Thyroid gland (tissue), 4 donors: ENCODE data around the gene PRAMEF20. TPM values are rescaled to one million over a fixed set of nuclear protein-coding genes. Genes with fewer than 3 reads are reported as not detected.

Experiments used
- DNase-seq, 2 donors: peaks; one replicate each; pipeline ENCODE4 v3.0.0-alpha.2; 2019
- H3K27ac ChIP-seq, 3 donors: fragments of 200-600 bp; sonication (generic); 1 replicate in 2 of 3; 2 replicates in 1 of 3; pipeline ENCODE4 v1.5.1; 2016 to 2019; ENCODE audit warnings: mild to moderate bottlenecking in 1 of 3, moderate library complexity in 1 of 3
- H3K27me3 ChIP-seq: fragments of 200-600 bp; sonication (generic); one replicate; pipeline ENCODE4 v1.5.1; 2019
- H3K36me3 ChIP-seq, 2 donors: fragments of 200-600 bp; sonication (generic); one replicate each; pipeline ENCODE4 v1.5.1; 2016 to 2019
- H3K4me1 ChIP-seq, 2 donors: fragments of 200-600 bp; sonication (generic); one replicate each; pipeline ENCODE4 v1.5.1; 2017 to 2019
- H3K4me3 ChIP-seq, 3 donors: fragments of 200-600 bp; sonication (generic); replicated peaks in 1 of 3; 1 replicate in 2 of 3; 2 replicates in 1 of 3; pipeline ENCODE4 v1.5.1; 2016; ENCODE audit warnings: mild to moderate bottlenecking in 1 of 3
- H3K9me3 ChIP-seq: fragments of 200-600 bp; sonication (generic); one replicate; pipeline ENCODE4 v1.5.1; 2017
- POLR2A ChIP-seq, 2 donors: fragments of 450-650 bp; IDR thresholded peaks; one replicate each; pipeline ENCODE4 v1.6.1; 2017; ENCODE audit warnings: antibody characterized with exemption in 2 of 2, mild to moderate bottlenecking in 2 of 2, moderate library complexity in 1 of 2
- WGBS, 2 donors: methylation state at CpG; one replicate each; pipeline ENCODE4 v1.1.5; 2017; 5-methylcytosine and 5-hydroxymethylcytosine counted together
- intact Hi-C: fragments of 100-400 bp; cut with DNase I; formaldehyde crosslinking; loops from one replicate; pipeline ENCODE4 v1.15.1; 2023
- total RNA-seq, 4 donors: library from RNA; depleted of rRNA; stranded (reverse); fragments of >200 nt; gene quantifications; one replicate each; pipeline ENCODE4 v1.2.3, GENCODE V29; 2016
- TF ChIP-seq, protein P1 (sequence below), 6 experiments: fragments of 200-600 bp in 3 of 6; fragments of 450-650 bp in 3 of 6; sonication (generic) in 3 of 6; IDR thresholded peaks; one replicate each; pipeline ENCODE4 v1.5.1; 2016 to 2019; ENCODE audit warnings: antibody characterized with exemption in 6 of 6, mild to moderate bottlenecking in 2 of 6, inconsistent platforms in 1 of 6, moderate library complexity in 1 of 6

PRAMEF20 gene
- total RNA-seq, 4 donors from 2014 or later: not detected

DNA sequence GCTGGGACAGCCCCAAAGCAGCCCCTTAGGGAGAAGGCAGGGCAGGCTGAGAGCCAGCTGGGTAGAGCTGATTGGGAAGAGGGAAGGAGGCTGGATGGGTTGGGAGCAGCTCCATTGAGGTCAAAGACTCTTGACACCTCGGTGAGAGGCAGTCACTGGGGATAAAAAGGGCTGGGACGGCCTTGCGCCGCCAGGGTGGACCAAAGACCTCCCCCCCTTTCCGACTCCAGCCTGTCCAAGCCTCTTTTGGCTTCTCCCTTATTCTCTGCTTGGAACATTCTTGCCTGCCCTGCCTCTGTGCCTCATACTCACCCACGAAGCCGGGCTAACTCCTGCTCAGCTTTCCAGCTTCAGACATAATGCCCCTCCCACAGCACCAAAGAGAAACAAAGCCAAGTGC is 52.4 kb downstream of the PRAMEF20 start:
- TF ChIP-seq POLR2A (IDR thresholded peaks at IDR 0.05): no peak
- TF ChIP-seq, protein P1, sequence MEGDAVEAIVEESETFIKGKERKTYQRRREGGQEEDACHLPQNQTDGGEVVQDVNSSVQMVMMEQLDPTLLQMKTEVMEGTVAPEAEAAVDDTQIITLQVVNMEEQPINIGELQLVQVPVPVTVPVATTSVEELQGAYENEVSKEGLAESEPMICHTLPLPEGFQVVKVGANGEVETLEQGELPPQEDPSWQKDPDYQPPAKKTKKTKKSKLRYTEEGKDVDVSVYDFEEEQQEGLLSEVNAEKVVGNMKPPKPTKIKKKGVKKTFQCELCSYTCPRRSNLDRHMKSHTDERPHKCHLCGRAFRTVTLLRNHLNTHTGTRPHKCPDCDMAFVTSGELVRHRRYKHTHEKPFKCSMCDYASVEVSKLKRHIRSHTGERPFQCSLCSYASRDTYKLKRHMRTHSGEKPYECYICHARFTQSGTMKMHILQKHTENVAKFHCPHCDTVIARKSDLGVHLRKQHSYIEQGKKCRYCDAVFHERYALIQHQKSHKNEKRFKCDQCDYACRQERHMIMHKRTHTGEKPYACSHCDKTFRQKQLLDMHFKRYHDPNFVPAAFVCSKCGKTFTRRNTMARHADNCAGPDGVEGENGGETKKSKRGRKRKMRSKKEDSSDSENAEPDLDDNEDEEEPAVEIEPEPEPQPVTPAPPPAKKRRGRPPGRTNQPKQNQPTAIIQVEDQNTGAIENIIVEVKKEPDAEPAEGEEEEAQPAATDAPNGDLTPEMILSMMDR (IDR thresholded peaks at IDR 0.05): no peak
- Histone ChIP-seq H3K4me3 (no peak overlapping the region), H3K27ac (no peak overlapping the region), H3K36me3 (no peaks in the 10 kb centered on the region), H3K27me3 (no peaks in the 10 kb centered on the region), H3K9me3 (no peaks in the 10 kb centered on the region), H3K4me1 (no peaks in the 10 kb centered on the region)
- WGBS, 2 donors: 19 to 41% methylated on average over 7 of the region's 7 CpGs
- intact Hi-C loops: no loop called here
- DNase-seq: peak; percentile 9 to 15

DNA sequence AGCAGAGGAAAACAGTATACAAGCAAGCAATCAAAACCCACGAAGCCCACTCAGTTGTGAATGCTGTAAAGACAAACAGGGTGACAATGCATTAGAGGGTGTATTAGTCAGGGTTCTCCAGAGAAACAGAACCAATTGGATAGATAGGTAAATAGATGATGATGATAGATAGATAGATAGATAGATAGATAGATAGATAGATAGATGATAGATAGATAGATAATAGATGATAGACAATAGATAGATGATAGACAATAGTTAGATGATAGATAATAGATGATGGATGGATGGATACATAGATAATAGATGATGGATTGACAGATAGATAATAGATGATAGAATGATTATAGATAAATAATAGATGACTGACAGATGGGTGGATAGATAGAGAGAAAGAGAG is 55.3 kb downstream of the PRAMEF20 start:
- H3K4me1 ChIP-seq: no peaks in the 10 kb centered on the region
- no peak for DNase-seq
- WGBS, 2 donors: 72 to 75% methylated on average over 1 of the region's 1 CpG
- TF ChIP-seq POLR2A (IDR thresholded peaks at IDR 0.05): no peak
- TF ChIP-seq, protein P1 (IDR thresholded peaks at IDR 0.05): no peak
- H3K27me3 ChIP-seq: no peaks in the 10 kb centered on the region
- H3K9me3 ChIP-seq: no peaks in the 10 kb centered on the region
- intact Hi-C loops: no loop called here
- H3K27ac ChIP-seq: no peak overlapping the region
- H3K4me3 ChIP-seq: no peak overlapping the region
- no peaks in the 10 kb centered on the region for H3K36me3 ChIP-seq

DNA sequence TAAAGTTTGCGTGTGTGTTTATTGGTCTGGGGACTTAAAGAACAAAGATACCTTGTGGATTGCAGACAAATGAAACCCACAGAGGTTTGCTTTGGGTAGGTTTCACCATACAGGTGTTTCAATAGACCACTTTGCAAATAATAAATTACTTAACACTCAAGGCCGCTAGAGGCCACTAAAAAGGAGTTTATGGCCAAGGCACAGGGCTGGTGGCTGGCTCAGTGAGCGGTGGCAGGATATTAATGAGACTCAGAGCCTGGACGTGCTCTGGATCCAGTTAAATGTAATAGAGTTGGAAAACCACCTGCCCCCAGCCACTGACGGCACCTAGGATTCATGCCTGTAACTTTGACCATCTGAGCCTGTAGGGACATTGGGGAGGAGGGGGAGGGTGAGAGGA is 59.1 kb downstream of the PRAMEF20 start:
- Histone ChIP-seq H3K4me3 (no peak overlapping the region), H3K27me3 (no peaks in the 10 kb centered on the region), H3K27ac (no peak overlapping the region), H3K4me1 (no peaks in the 10 kb centered on the region), H3K9me3 (no peaks in the 10 kb centered on the region), H3K36me3 (no peaks in the 10 kb centered on the region)
- no peak for TF ChIP-seq POLR2A (IDR thresholded peaks at IDR 0.05)
- TF ChIP-seq, protein P1 (IDR thresholded peaks at IDR 0.05): peak in 1 of 6 experiments; percentile 14
- 28 to 31% methylated on average over 5 of the region's 5 CpGs for WGBS, 2 donors
- intact Hi-C loops: no loop called here
- no peak for DNase-seq

Other genes with a start within 250 kb of the PRAMEF20 start
- not detected for gene HNRNPCL4, start 244.8 kb upstream of the PRAMEF20 start, total RNA-seq
- not detected for gene PRAMEF9, start 238.6 kb upstream of the PRAMEF20 start, total RNA-seq
- not detected for gene PRAMEF13, start 209.0 kb upstream of the PRAMEF20 start, total RNA-seq
- gene PRAMEF18, start 184.3 kb upstream of the PRAMEF20 start, total RNA-seq: not detected
- not detected for gene PRAMEF5, start 156.3 kb upstream of the PRAMEF20 start, total RNA-seq
- gene PRAMEF8, start 125.3 kb upstream of the PRAMEF20 start, total RNA-seq: not detected
- gene PRAMEF33, start 106.9 kb upstream of the PRAMEF20 start, total RNA-seq: not detected
- not detected for gene PRAMEF15, start 94.9 kb upstream of the PRAMEF20 start, total RNA-seq
- gene PRAMEF14, start 63.3 kb upstream of the PRAMEF20 start, total RNA-seq: not detected
- gene PRAMEF19, start 38.5 kb upstream of the PRAMEF20 start, total RNA-seq: not detected
- not detected for gene PRAMEF17, start 20.8 kb upstream of the PRAMEF20 start, total RNA-seq
- gene LRRC38, start 103.6 kb downstream of the PRAMEF20 start, total RNA-seq: not detected
- 10 to 100 TPM in 2 of 4 donors, 1 to 10 TPM in 2; 3.9 to 21.4 (median 14.3) TPM for gene PDPN, start 173.4 kb downstream of the PRAMEF20 start, total RNA-seq